HK-2 (cell line): ENCODE data around the gene NFKBIZ.
"Not testable (repeated sequence)": the region's sequence is repeated elsewhere in the genome, so short reads cannot be mapped to it uniquely, and the experiment has no call there.

Experiments
- DNase-seq: peaks from one replicate; pipeline ENCODE4 v3.0.0-alpha.2; 2018; ENCODE audit not compliant: unreplicated experiment

The NFKBIZ gene

GRCh38 chr3:101873619-101874018 is 24.3 kb downstream of the NFKBIZ start:
- DNase-seq, result no peak

- DNase-seq, result no peak
Measured at GRCh38 chr3:101876142-101876541, 26.8 kb downstream of the NFKBIZ start.

- DNase-seq, result no peak
Measured at GRCh38 chr3:101878589-101878988, 29.3 kb downstream of the NFKBIZ start.

- DNase-seq, result no peak
Measured at GRCh38 chr3:101879102-101879501, 29.8 kb downstream of the NFKBIZ start.

- DNase-seq, result no peak
Measured at GRCh38 chr3:101879623-101880284, 30.4 kb downstream of the NFKBIZ start.

- no peak for DNase-seq
Measured at GRCh38 chr3:101884776-101885175, 35.5 kb downstream of the NFKBIZ start.

- not testable (repeated sequence) for DNase-seq
Measured at GRCh38 chr3:101885584-101885983, 36.3 kb downstream of the NFKBIZ start.

- no peak for DNase-seq
Measured at GRCh38 chr3:101886626-101887025, 37.3 kb downstream of the NFKBIZ start.

- DNase-seq, result no peak
Measured at GRCh38 chr3:101888653-101889052, 39.3 kb downstream of the NFKBIZ start.

GRCh38 chr3:101890716-101891115 is 41.4 kb downstream of the NFKBIZ start:
- DNase-seq, result no peak

- DNase-seq, result no peak
Measured at GRCh38 chr3:101892648-101893047, 43.3 kb downstream of the NFKBIZ start.

GRCh38 chr3:101896083-101896757 is 46.9 kb downstream of the NFKBIZ start:
- DNase-seq, result no peak

- no peak for DNase-seq
Measured at GRCh38 chr3:101897013-101897412, 47.7 kb downstream of the NFKBIZ start.

- no peak for DNase-seq
Measured at GRCh38 chr3:101898039-101898438, 48.7 kb downstream of the NFKBIZ start.

- no peak for DNase-seq
Measured at GRCh38 chr3:101898752-101899169, 49.4 kb downstream of the NFKBIZ start.

GRCh38 chr3:101900316-101900715 is 51.0 kb downstream of the NFKBIZ start:
- no peak for DNase-seq

GRCh38 chr3:101900736-101901135 is 51.4 kb downstream of the NFKBIZ start:
- no peak for DNase-seq

- peak; percentile 65 for DNase-seq
Measured at GRCh38 chr3:101902041-101902440, 52.7 kb downstream of the NFKBIZ start.

GRCh38 chr3:101903451-101903871 is 54.1 kb downstream of the NFKBIZ start:
- no peak for DNase-seq

GRCh38 chr3:101905573-101905972 is 56.3 kb downstream of the NFKBIZ start:
- DNase-seq, result not testable (repeated sequence)
